NCI-H460 (cell line): ENCODE results near the gene SHD. TPM values are rescaled to one million over a fixed set of nuclear protein-coding genes. Genes with fewer than 3 reads are reported as not detected.

Experiments used
- DNase-seq: peaks from one replicate; pipeline ENCODE4 v3.0.0-alpha.2; 2016; ENCODE audit warnings: low read depth; ENCODE audit errors: extremely low read depth
- total RNA-seq: library from RNA; depleted of rRNA; stranded (reverse); fragments of >200 nt; shearing (Covaris generic); gene quantifications from 2 replicates; pipeline ENCODE4 v1.2.3, GENCODE V29; 2014

The SHD gene
- total RNA-seq, 1 experiment from 2014 or later, result not detected

DNA sequence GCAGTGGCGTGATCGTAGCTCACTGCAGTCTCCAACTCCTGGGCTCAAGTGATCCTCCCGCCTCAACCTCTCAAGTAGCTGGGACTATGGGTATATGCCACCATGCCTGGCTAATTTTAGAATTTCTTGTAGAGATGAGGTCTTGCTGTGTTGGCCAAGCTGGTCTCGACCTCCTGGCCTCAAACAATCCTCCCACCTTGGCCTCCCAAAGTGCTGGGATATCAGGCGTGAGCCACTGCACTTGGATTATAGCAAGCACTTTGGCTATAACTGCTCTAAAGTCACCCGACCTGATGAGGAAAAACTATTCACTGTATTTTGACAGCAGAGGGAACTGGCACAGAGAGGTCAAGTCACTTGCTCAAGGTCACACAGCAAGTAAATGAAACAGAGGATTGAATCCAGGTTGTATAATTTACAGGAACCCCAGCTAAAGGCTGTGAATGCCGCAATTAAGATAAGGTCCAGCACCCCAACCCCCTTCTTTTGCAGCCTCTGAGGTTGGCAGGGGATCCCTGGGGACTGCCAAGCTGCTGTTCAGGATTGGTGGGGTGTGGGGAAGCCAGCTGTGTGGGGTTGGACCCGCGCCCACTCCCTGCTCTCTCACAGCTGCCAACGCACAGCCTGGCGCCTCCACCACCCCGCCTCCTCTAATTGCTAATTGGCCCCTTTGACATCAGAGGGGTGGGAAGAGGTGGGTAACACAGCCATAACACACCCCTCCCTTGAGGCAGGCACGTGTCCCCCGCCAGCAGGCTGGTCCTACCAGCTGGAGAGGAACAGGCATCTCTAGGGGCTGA, 17.1 kb downstream of the SHD start:
- DNase-seq, result no peak

DNA sequence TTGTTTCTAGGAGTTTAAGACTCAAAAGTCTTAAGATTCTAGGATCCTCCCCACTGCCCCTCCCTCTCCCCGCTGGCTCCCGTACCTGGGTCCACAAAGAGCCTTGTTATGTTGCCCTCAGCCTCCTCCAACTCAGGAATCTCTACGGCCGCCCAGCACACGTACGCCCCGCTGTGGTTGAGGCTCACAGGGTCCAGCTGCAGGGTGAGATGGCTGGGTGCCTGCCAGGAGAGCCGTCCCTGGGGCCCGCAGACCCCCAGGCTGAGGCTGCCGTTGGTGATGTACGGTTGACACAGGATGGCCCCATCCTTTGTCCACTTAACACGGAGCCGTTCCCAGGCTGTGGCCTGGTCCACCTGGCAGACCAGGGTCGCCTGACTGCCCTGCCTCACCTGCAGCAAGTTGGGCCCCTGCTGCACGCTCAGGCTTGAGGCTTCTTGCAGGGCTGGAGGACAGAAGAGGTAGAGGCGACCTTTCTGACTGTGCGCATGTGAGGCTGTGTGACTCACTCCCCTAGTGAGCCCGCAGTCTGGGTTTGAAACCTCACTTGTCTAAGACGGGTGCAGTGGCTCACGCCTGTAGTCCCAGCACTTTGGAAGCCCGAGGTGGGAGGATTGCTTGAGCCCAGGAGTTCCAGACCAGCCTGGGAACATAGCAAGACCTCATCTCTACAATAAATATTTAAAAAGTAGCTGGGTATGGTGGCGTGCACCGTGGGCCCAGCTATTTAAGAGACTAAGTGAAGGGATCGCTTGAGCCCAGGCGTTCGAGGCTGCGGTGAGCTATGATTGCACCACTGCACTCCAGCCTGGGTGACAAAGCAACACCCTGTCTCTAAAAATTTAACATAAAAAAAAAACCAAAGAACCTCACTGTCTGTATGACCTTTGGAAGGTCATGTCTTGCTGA, 19.1 kb downstream of the SHD start:
- no peak for DNase-seq

DNA sequence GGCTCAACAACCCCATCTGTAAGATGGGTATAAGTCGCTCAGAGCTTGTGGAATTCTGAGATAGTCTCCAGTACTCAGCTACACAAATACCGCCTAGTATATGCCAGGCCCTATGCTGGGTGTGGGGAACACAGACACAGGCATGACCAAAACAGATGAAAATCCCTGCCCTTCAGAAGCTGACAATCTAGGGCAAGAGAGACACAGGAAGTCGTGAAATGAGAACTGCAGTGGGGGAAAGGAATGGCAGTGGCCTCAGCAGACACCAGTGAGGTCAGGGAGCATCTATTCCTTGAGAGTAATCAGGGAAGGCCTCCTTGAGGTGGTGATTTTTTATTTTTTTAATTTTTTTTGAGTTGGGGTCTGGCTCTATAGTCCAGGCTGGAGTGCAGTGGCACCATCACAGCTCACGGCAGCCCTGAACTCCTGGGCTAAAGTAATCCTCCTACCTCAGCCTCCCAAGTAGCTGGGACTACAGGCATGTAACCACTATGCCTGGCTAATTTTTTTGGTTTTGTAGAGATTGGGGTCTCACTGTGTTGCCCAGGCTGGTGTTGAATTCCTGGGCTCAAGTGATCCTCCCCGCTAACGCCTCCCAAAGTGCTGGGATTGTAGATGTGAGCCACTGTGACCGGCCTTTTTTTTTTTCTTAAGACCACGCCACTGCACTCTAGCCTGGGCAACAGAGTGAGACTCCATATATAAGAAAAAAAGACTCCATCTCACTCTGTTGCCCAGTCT, 19.9 kb downstream of the SHD start:
- DNase-seq, result no peak

DNA sequence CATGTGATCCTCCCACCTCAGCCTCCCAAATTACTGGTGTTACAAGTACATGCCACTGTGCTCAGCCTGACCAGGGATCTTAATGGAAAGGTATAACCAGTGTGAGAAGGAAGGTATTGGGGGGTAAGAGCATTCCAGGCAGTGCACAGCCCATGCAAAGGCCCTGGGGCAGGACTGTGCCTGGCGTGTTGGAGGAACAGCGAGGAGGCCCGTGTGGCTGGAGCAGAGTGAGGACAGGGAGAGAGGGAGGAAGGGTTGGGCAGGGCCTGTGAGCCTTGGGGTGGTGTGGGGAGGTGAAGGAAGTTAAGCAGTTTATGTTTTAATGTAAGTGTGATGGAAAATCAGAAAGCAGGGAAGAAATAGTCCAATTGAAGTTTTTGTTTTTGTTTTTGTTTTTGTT, 21.5 kb downstream of the SHD start:
- DNase-seq, result no peak

DNA sequence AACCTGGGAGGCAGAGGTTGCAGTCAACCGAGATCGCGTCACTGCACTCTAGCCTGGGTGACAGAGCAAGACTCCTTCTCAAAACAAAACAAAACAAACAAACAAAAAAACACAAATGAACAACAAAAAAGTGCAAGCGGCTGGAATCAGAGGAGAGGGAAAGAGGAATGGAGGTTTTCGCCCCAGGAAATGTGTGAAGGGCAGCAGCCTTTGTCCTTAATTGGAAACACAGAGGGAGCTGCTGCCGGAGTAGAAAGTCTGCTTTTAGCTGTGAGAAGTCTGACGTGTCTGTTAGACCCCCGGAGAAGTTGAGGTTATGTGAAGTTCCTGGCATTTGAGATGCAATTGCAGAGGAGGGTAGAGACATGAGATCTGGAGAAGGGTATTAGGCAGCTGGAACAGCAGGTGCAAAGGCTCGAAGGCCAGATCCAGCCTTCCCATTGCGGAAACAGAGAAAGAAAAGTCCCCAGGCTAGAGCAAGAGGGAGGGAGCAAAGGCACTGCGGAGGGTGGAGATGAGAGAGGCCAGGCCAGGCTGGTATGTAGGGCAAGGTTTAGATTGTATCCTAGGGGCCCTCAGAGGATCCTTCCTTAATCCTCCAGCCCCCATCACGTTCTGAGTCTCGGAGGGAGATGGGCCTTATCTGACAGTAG, 22.6 kb downstream of the SHD start:
- no peak for DNase-seq

DNA sequence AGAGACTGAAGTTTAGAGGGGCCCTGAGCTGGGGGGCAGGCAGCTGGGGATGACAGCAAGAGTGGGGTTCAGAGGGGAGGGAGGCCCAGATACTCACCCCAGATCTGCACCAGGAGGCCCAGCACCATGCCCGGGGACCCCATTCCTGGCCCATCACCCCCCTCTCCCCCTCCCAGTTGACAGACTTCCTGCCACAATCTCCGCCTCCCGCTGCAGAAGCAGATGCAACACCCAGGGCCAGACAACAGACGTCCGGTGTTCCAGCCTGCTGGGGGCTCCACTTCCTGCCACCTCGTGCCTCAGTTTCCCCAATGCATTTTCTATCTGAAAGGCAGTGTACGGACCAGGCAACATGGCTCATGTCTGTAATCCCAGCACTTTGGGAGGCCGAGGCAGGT, 23.2 kb downstream of the SHD start, which contains the start of gene TMIGD2:
TMIGD2 (minus strand) TSS at position 147 of the 398 bp plus-strand sequence; CDS start at position 143, 4 bp downstream.
- DNase-seq, result no peak

DNA sequence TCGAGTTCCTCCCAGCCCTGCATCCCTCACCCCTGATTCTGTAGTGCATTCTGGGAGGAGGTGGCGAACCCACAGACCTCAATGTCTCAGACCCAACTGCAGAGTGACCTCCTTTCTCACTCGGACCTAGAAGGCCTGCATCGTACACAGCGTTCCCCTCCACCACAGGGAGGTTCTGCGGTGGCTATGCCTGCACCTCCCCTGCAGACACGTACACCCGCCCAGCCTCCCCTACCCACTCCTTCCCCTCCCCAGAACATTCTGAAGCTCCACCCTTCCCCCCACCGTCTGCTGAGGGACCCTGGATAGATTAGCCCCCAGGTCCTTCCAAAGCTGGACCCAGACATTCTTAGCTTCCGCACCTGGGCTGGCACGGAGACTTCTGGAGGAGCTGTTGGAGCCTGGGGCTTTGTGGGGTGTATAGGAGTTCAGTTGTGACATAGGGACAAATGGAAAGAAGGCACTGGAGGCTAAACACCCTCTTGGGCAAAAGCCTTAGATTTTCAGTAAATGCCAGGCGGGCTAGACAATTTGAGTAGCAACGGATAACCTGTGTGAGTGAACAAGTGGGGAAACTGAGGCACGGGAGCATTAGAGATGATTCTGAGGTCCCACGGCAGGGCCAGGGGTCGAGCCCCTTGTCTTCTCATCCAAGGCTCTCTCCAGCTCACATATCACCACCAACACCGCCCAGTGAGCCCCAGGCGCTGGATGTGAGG, 24.9 kb downstream of the SHD start:
- no peak for DNase-seq

DNA sequence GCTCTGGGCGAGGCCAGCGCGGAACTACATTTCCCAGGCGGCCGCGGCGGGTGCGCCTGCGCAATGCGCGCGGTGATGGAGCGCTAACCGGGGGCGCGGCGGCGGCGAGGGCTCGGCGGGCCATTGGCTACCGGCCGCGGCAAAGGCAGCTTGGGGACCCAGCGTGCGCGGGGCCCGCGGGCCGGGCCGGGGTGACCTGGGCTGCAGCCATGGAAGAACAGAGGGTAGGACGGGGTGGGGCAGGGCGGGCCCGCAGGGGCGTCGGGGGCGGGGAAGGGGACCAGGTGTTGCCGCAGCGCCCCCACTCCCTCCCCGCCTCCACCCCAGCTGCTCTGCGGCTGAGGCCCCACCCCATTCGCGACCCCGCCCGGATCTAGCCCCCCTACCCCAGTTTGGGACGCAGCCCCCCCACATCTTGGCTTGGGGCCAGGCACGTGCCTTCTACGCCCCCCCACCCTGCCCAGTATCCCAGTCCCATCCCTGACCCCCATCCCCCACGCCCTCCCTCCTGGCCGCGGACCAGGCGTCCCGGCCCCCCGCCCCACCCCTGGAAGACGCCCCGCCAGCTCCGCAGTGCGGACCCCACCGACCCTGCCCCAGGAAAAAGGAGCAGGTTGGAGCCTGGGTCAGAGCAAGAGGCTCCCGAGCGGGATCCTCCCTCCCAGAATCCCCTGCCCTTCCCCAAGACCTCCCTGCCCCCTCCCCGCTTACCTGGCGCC, 25.6 kb downstream of the SHD start, which contains the start of gene FSD1:
FSD1 (plus strand) TSS at position 61 of the 719 bp plus-strand sequence; CDS start at position 210, 149 bp downstream.
- DNase-seq, result no peak

DNA sequence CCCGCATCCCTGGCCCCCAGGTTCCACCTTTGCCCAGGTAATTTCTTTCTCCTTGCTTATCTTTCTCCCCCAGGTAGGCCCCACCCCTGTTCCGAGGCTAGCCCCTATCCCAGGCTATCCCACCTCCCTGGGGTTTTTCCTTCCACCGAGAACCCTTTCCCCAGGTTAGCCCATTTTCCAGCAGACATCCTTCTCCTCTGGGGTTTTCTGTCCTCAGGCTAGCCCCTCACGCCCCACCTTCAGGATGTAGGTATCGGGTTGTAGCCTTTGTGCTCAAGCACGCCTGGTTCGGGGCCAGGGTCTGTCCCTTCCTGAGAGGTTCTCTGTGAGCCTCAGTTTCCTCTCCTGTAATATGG, 26.2 kb downstream of the SHD start:
- no peak for DNase-seq

DNA sequence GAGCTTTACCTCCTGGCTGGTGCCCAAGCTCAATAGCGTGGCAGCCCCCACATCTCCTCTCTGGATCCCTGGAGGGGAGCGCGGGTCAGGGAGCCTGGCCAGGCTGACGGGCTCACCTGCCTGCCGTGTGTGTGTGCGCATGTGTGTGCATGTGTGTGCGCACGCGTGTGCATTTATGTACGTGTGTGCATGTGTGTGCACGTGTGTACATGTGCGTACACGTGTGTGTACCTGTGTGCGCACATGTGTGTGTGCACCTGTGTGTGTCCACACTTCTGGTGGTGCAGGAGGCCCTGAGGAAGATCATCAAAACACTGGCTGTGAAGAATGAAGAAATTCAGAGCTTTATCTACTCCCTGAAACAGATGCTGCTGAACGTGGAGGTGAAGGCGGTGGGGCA, 26.6 kb downstream of the SHD start:
- no peak for DNase-seq

DNA sequence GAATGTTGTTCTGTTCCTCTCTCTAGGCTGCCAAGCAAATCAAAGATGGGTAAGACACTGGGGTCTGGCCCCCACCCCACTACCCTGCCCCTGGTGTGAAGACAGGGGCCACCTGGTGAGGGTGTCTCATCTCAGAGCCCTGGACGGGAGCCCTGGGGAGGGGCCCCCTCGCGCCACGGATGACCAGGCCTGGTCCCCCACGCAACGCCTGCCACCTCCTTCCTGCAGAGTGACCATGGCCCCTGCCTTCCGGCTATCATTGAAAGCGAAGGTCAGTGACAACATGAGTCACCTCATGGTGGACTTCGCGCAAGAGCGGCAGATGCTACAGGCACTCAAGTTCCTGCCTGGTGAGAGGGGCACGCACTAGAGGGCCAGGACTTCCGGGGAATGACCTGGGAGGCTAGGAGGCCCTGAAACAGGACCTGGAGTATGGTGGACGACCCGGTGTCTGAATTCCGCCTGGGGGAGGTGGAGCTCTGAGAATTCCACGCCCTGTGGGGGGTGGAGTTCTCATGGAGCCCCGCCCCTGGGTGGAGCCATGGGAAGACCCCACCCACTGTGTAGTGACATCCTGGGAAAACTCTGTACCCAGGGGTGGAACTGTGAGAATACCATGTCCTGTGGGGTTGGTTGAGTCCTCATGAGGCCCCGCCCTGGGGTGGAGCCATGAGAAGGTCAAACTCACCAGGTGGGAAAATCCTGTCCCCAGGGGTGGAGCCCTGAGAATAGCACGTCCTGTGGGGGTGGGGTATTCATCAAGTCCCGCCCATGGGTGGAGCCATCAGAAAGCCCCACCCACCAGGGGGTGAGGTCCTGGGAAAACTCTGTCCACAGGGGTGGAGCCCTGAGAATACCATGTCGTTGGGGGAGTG, 31.4 kb downstream of the SHD start:
- no peak for DNase-seq

DNA sequence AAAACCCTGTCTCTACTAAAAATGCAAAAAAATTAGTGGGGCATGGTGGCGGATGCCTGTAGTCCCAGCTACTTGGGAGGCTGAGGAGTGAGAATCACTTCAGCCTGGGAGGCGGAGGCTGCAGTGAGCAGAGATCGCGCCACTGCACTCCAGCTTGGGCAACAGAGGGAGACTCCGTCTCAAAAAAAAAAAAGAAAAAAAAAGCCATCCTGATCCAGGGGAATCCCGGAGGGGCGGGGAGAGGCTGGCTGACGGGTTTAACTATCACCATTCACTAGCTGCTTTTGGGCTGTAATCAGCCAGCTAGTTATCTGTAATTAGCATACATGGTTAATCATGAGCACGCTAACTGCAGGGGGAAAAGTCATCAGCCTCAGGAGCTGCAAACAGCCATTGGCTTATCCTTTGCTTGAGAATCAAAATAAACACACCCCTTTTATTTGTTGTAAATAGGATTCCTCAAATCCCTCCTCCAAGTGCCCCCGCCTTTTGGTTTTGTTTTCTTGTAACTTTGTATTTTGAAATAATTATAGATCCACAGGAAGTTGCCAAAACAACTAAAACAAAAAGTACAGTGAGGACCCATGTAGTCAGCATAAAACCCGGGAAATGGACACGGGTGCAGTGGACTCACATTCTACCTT, 34.9 kb downstream of the SHD start:
- no peak for DNase-seq

DNA sequence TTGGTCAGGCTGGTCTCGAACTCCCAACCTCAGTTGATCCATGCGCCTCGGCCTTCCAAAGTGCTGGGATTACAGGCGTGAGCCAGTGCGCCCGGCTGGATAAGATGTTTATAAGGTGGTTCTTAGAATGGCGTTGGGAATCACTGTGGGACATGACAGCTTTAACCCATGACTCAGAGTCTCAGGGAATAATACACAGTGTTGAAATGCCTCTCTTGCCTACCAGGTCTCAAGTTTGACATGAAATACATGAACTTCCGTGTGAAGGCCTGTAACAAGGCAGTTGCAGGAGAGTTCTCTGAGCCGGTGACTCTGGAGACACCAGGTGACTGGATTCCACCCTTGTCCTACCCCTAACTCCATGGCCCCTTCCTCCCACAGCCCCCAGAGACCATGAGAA, 37.9 kb downstream of the SHD start:
- no peak for DNase-seq

DNA sequence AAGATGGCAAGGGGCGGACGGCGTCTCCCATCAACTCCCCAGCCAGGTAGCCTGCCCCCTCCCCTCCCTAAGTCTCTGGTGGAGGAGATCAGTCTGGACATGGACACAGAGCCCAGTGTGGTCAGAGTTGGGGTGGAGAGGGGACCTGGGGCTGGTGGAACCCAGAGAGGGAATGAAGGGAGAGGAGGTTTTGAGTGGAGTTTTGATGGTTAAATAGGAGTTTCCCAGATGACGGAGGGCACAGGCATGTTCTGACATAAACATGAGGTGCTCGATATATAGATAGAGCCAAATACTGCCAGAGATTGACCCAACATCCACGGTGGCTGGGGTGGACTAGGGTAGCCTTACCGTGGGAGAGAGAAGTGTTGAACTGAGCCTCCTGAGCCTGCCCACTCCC, 39.4 kb downstream of the SHD start:
- DNase-seq, result no peak

DNA sequence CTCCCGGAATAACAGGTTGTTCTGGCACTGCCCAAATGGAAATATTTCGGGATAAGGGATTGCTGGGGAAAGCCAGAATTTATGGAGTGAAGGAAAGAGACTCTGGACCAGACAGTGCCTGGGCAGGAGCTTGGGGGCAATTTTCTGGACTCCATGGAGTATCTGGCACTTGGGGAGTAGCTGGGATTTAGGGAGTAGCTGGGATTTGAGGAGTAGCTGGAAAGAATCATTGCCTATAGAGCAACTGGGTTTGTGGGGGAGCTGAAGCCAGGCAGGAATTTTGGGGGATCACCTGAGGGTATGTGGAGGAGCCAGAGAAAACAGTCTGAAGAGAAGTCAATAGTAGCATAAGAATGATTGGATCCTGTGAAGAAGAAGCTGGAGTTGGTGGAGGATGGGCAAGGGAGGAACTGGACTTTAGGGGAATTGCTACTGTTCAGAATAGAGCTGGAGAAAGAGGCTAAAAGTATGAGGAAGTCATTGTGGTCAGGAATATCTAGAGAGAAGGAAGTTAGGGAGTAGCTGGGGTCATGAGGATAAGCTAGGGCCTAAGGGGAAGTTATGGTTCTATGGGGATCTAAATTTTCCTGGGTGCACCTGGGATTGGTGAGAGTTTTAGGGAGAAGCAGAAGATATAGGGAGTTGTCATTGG, 40.1 kb downstream of the SHD start:
- DNase-seq, result no peak

DNA sequence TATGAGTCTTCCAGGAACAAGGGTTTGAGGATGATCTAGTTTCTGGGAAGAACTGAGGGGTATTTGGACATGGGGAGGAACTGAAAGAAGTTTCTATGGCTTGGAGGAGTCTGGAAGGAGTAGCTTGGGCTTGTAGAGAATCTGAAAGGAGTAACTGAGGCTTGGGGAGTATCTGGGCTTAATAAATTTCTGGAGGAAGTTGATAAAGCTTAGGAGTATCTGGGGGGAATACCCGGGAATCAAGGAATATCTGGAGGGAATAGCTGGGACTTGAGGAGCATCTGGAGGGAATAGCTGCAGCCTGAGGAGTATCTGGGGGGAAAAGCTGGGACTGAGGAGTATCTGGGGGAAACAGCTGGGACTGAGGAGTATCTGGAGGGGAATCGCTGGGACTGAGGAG, 41.4 kb downstream of the SHD start:
- no peak for DNase-seq
